K562 (cell line): Measurements from ENCODE around the gene ACBD6.

Experiments
- ARNT ChIP-seq, 2 experiments: fragments of 450-650 bp; IDR thresholded peaks; 2 replicates each; pipeline ENCODE4 v1.6.1; 2016; ENCODE audit warnings: mild to moderate bottlenecking in 1 of 2
- ATF1 ChIP-seq, 2 experiments: fragments of 450-650 bp in 1 of 2; IDR thresholded peaks; 2 replicates each; pipeline ENCODE4 v1.6.1; 2016; ENCODE audit warnings: missing compliant biosample characterization in 1 of 2, missing genetic modification characterization in 1 of 2
- CHD4 ChIP-seq: fragments of 200-600 bp; sonication (generic); IDR thresholded peaks from 3 replicates; pipeline ENCODE4 v1.6.1; 2012; ENCODE audit warnings: low read depth, mild to moderate bottlenecking, mixed read lengths, low read length, inconsistent platforms; ENCODE audit not compliant: insufficient read depth, insufficient replicate concordance, poor library complexity, severe bottlenecking
- GTF2F1 ChIP-seq: IDR thresholded peaks from 2 replicates; pipeline ENCODE4 v1.6.1; 2011; ENCODE audit warnings: low read depth, low read length, improper control_type of control experiment
- SAFB2 ChIP-seq: fragments of 200-400 bp; formaldehyde crosslinking; IDR thresholded peaks from 2 replicates; pipeline ENCODE4 v1.6.1; 2018; ENCODE audit warnings: borderline replicate concordance, low read length, low read depth, moderate library complexity; ENCODE audit not compliant: severe bottlenecking
- SIN3A ChIP-seq, 2 experiments: fragments of 150-350 bp in 1 of 2; IDR thresholded peaks; 2 replicates each; pipeline ENCODE4 v1.6.1; 2011 to 2016; ENCODE audit warnings: borderline replicate concordance in 2 of 2, low read depth in 2 of 2, low read length in 2 of 2, mild to moderate bottlenecking in 2 of 2, moderate library complexity in 2 of 2; ENCODE audit not compliant: control insufficient read depth in 1 of 2
- ZBTB1 ChIP-seq: sonication (generic); formaldehyde crosslinking; IDR thresholded peaks from 2 replicates; pipeline ENCODE4 v1.8.1; 2023; ENCODE audit warnings: missing genetic modification reagents, low read depth, mild to moderate bottlenecking, borderline replicate concordance
- ZNF282 ChIP-seq: sonication (generic); formaldehyde crosslinking; IDR thresholded peaks from 2 replicates; pipeline ENCODE4 v1.8.1; 2023; ENCODE audit warnings: missing genetic modification reagents
- TF ChIP-seq, protein P1 (sequence below): IDR thresholded peaks from 3 replicates; pipeline ENCODE4 v1.6.1; 2011; ENCODE audit warnings: borderline replicate concordance, mild to moderate bottlenecking, moderate library complexity; ENCODE audit not compliant: insufficient read length; ENCODE audit errors: extremely low read depth
- TF ChIP-seq, protein P2 (sequence below): sonication (generic); formaldehyde crosslinking; IDR thresholded peaks from 2 replicates; pipeline ENCODE4 v1.4.0; 2020; ENCODE audit warnings: mild to moderate bottlenecking, missing genetic modification reagents

DNA sequence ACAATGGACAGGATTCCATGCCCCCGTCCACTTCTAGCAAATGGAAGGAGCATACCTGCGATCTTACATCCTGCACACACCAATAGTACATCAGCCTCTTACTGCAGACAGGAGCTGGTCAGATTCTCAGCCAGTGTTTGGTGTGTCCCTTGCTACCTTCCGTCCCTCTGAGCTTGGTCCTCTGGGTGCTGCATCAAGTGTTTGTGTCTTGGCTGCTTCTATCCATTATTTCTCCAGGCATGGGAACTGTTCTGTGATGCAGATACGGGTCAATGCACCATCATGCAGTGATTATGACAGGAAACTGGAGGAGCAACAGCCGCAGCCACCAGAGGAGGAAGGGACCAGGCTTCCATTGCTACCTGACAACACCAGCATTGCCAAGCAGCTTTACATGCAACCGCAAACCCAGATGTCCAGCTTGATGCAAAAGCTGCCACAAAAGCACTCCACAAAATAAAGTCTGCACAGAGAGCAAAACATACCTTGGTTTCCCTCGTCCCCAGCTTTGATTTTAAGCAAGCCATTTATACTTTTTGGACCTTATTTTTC, 34.5 kb upstream of the ACBD6 start:
- TF ChIP-seq, protein P1, sequence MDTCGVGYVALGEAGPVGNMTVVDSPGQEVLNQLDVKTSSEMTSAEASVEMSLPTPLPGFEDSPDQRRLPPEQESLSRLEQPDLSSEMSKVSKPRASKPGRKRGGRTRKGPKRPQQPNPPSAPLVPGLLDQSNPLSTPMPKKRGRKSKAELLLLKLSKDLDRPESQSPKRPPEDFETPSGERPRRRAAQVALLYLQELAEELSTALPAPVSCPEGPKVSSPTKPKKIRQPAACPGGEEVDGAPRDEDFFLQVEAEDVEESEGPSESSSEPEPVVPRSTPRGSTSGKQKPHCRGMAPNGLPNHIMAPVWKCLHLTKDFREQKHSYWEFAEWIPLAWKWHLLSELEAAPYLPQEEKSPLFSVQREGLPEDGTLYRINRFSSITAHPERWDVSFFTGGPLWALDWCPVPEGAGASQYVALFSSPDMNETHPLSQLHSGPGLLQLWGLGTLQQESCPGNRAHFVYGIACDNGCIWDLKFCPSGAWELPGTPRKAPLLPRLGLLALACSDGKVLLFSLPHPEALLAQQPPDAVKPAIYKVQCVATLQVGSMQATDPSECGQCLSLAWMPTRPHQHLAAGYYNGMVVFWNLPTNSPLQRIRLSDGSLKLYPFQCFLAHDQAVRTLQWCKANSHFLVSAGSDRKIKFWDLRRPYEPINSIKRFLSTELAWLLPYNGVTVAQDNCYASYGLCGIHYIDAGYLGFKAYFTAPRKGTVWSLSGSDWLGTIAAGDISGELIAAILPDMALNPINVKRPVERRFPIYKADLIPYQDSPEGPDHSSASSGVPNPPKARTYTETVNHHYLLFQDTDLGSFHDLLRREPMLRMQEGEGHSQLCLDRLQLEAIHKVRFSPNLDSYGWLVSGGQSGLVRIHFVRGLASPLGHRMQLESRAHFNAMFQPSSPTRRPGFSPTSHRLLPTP: no peak
- TF ChIP-seq ARNT (IDR thresholded peaks at IDR 0.05) (no peak), GTF2F1 (no peak), CHD4 (no peak), ZNF282 (CRISPR knock-in tag) (no peak), SAFB2 (no peak), ATF1 (CRISPR knock-in tag; IDR thresholded peaks at IDR 0.05) (no peak), ATF1 (tag; IDR thresholded peaks at IDR 0.05) (no peak), SIN3A (IDR thresholded peaks at IDR 0.05; ENCODE audit: borderline replicate concordance in 2 of 2, control insufficient read depth in 1 of 2, low read depth in 2 of 2, low read length in 2 of 2) (no peak), ZBTB1 (no peak)
- TF ChIP-seq, protein P2, sequence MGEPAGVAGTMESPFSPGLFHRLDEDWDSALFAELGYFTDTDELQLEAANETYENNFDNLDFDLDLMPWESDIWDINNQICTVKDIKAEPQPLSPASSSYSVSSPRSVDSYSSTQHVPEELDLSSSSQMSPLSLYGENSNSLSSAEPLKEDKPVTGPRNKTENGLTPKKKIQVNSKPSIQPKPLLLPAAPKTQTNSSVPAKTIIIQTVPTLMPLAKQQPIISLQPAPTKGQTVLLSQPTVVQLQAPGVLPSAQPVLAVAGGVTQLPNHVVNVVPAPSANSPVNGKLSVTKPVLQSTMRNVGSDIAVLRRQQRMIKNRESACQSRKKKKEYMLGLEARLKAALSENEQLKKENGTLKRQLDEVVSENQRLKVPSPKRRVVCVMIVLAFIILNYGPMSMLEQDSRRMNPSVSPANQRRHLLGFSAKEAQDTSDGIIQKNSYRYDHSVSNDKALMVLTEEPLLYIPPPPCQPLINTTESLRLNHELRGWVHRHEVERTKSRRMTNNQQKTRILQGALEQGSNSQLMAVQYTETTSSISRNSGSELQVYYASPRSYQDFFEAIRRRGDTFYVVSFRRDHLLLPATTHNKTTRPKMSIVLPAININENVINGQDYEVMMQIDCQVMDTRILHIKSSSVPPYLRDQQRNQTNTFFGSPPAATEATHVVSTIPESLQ (CRISPR knock-in tag): no peak
